HCT116 (cell line): ENCODE measurements around the gene MYCN. TPM values are rescaled to one million over a fixed set of nuclear protein-coding genes. Genes with fewer than 3 reads are reported as not detected.
"Not testable (repeated sequence)": the region's sequence is repeated elsewhere in the genome, so short reads cannot be mapped to it uniquely, and the experiment has no call there.

ENCODE experiments used
- ATAC-seq: fragments of 200-7000 bp; cut with Tn5 transposase; 2 replicates; pipeline ENCODE4 v1.9.1; 2020; ENCODE audit warnings: mild to moderate bottlenecking, moderate library complexity
- BruUV-seq: library from RNA; stranded (reverse); fragments of 400-500 nt; replicated peaks from 2 replicates; lab custom pipeline; 2021; lab: Mats Ljungman, UMichigan
- CTCF ChIA-PET: fragments of 300-600 bp; sonication (Branson Sonifier 250); formaldehyde crosslinking; loops from one replicate; lab custom pipeline; 2021; ENCODE audit warnings: antibody characterized with exemption; lab: Charles Lee
- POLR2A ChIA-PET: fragments of 300-600, 350-600 bp; sonication (Branson Sonifier 250); formaldehyde crosslinking; loops from one replicate; lab custom pipeline; 2021; ENCODE audit warnings: antibody characterized with exemption; lab: Charles Lee
- RAD21 ChIA-PET, 2 experiments: fragments of 300-600 bp; sonication (Branson Sonifier 250); formaldehyde crosslinking; loops; one replicate each; lab custom pipeline; 2023; ENCODE audit warnings: low total read pairs in 2 of 2; ENCODE audit not compliant: uncharacterized antibody in 2 of 2, unreplicated experiment in 2 of 2, low non-redundant PET in 1 of 2; lab: Charles Lee
- DNase-seq: peaks from one replicate; pipeline ENCODE4 v3.0.0-alpha.2; 2010; ENCODE audit warnings: low read depth, low spot score
- H2AFZ ChIP-seq: fragments of 200-600 bp; shearing (Covaris generic), sonication (generic); 2 replicates; pipeline ENCODE4 v1.6.1; 2017; ENCODE audit warnings: low read depth, mixed run types, mixed read lengths, antibody characterized with exemption, low read length; ENCODE audit not compliant: poor library complexity, severe bottlenecking
- H3K27ac ChIP-seq: 2 replicates; pipeline ENCODE4 v1.5.1; 2012; ENCODE audit warnings: low read depth, low read length
- H3K27me3 ChIP-seq: fragments of 200-600 bp; sonication (generic); 2 replicates; pipeline ENCODE4 v1.6.1; 2016; ENCODE audit warnings: mixed run types, low read length, mixed read lengths; ENCODE audit not compliant: insufficient read depth
- H3K36me3 ChIP-seq, 2 experiments: fragments of 200-500 bp in 1 of 2; fragments of 200-600 bp in 1 of 2; sonication (Bioruptor generic) in 1 of 2; sonication (generic) in 1 of 2; 2 replicates each; pipeline versions ENCODE4 v1.5.1 to v1.6.1; 2014 to 2016; ENCODE audit warnings: low read length in 2 of 2, inconsistent platforms in 1 of 2, mixed read lengths in 1 of 2, mixed run types in 1 of 2; ENCODE audit not compliant: insufficient read depth in 2 of 2, control insufficient read depth in 1 of 2
- H3K4me1 ChIP-seq, 2 experiments: fragments of 200-600 bp in 1 of 2; sonication (generic) in 1 of 2; 2 replicates each; pipeline versions ENCODE4 v1.5.1 to v1.6.1; 2012 to 2017; ENCODE audit warnings: low read length in 2 of 2, inconsistent platforms in 1 of 2, mild to moderate bottlenecking in 1 of 2, mixed read lengths in 1 of 2, mixed run types in 1 of 2, moderate library complexity in 1 of 2; ENCODE audit not compliant: insufficient read depth in 2 of 2, control insufficient read depth in 1 of 2
- H3K4me2 ChIP-seq: fragments of 200-600 bp; sonication (generic); 2 replicates; pipeline ENCODE4 v1.6.1; 2017; ENCODE audit warnings: mixed run types, low read length, mixed read lengths
- H3K4me3 ChIP-seq, 2 experiments: fragments of 200-600 bp in 1 of 2; sonication (generic) in 1 of 2; replicated peaks in 1 of 2; 2 replicates each; pipeline ENCODE4 v1.5.1; 2011 to 2016; ENCODE audit warnings: low read length in 2 of 2, control low read depth in 1 of 2, low read depth in 1 of 2, mild to moderate bottlenecking in 1 of 2, mixed read lengths in 1 of 2, mixed run types in 1 of 2
- H3K79me2 ChIP-seq: fragments of 200-600 bp; sonication (generic); 2 replicates; pipeline ENCODE4 v1.6.1; 2017; ENCODE audit warnings: mild to moderate bottlenecking, mixed run types, low read length, moderate library complexity, mixed read lengths; ENCODE audit not compliant: insufficient read depth
- H3K9ac ChIP-seq: fragments of 200-600 bp; sonication (generic); 2 replicates; pipeline ENCODE4 v1.6.1; 2016; ENCODE audit warnings: low read length, mixed read lengths
- H3K9me2 ChIP-seq: fragments of 200-600 bp; sonication (generic), shearing (Covaris generic); 2 replicates; pipeline ENCODE4 v1.6.1; 2017; ENCODE audit warnings: mixed run types, mild to moderate bottlenecking, moderate library complexity; ENCODE audit not compliant: insufficient read depth
- H3K9me3 ChIP-seq, 2 experiments: fragments of 200-500 bp in 1 of 2; fragments of 200-600 bp in 1 of 2; sonication (Bioruptor generic) in 1 of 2; sonication (generic) in 1 of 2; 2 replicates each; pipeline ENCODE4 v1.6.1; 2014 to 2017; ENCODE audit warnings: low read length in 2 of 2, mixed read lengths in 2 of 2, inconsistent platforms in 1 of 2, low read depth in 1 of 2, mild to moderate bottlenecking in 1 of 2, mixed run types in 1 of 2, moderate library complexity in 1 of 2; ENCODE audit not compliant: control insufficient read depth in 1 of 2, insufficient read depth in 1 of 2
- H4K20me1 ChIP-seq: fragments of 200-600 bp; sonication (generic), shearing (Covaris generic); 2 replicates; pipeline ENCODE4 v1.6.1; 2017; ENCODE audit warnings: mixed run types, mild to moderate bottlenecking, moderate library complexity; ENCODE audit not compliant: insufficient read depth
- CEBPB ChIP-seq: IDR thresholded peaks from 2 replicates; pipeline ENCODE4 v1.6.1; 2012; ENCODE audit warnings: low read depth
- ELF1 ChIP-seq: IDR thresholded peaks from 2 replicates; pipeline ENCODE4 v1.6.1; 2012; ENCODE audit warnings: low read depth, borderline replicate concordance
- EZH2 ChIP-seq: fragments of 200-600 bp; sonication (generic); IDR thresholded peaks from 2 replicates; pipeline ENCODE4 v1.6.1; 2017; ENCODE audit warnings: antibody characterized with exemption, mixed run types
- FOSL1 ChIP-seq: IDR thresholded peaks from 2 replicates; pipeline ENCODE4 v1.6.1; 2012; ENCODE audit warnings: low read depth
- JUND ChIP-seq: IDR thresholded peaks from 2 replicates; pipeline ENCODE4 v1.6.1; 2012
- MAX ChIP-seq: IDR thresholded peaks from 2 replicates; pipeline ENCODE4 v1.6.1; 2012
- POLR2AphosphoS5 ChIP-seq: IDR thresholded peaks from 2 replicates; pipeline ENCODE4 v1.6.1; 2011; ENCODE audit warnings: mild to moderate bottlenecking, low read depth, low read length, moderate library complexity
- SP1 ChIP-seq: IDR thresholded peaks from 2 replicates; pipeline ENCODE4 v1.6.1; 2012; ENCODE audit warnings: low read depth
- SRF ChIP-seq: IDR thresholded peaks from 2 replicates; pipeline ENCODE4 v1.6.1; 2012; ENCODE audit warnings: low read depth
- YY1 ChIP-seq: IDR thresholded peaks from 2 replicates; pipeline ENCODE4 v1.6.1; 2011; ENCODE audit warnings: low read length, low read depth, moderate library complexity, mild to moderate bottlenecking; ENCODE audit not compliant: insufficient replicate concordance; ENCODE audit errors: extremely low read depth
- ZFX ChIP-seq: fragments of 450-650 bp; IDR thresholded peaks from 2 replicates; pipeline ENCODE4 v1.6.1; 2017
- ZNF274 ChIP-seq: fragments of 200-500 bp; sonication (Bioruptor generic); IDR thresholded peaks from 2 replicates; pipeline ENCODE4 v1.6.1; 2014; ENCODE audit warnings: mild to moderate bottlenecking, low read depth, low read length, inconsistent platforms
- intact Hi-C: fragments of 100-400 bp; cut with micrococcal nuclease; formaldehyde crosslinking; loops from 2 replicates; pipeline ENCODE4 v1.10.0; 2022
- total RNA-seq: library from RNA; stranded (reverse); gene quantifications from one replicate; pipeline ENCODE4 v1.2.1, GENCODE V29; 2021; ENCODE audit not compliant: unreplicated experiment
- TF ChIP-seq, protein P1 (sequence below): IDR thresholded peaks from 2 replicates; pipeline ENCODE4 v1.6.1; 2011; ENCODE audit warnings: mild to moderate bottlenecking, low read length, moderate library complexity; ENCODE audit not compliant: insufficient replicate concordance; ENCODE audit errors: extremely low read depth
- TF ChIP-seq, protein P2 (sequence below): IDR thresholded peaks from 2 replicates; pipeline ENCODE4 v1.6.1; 2012

MYCN gene
- total RNA-seq, 1 experiment from 2014 or later, result not detected

DNA sequence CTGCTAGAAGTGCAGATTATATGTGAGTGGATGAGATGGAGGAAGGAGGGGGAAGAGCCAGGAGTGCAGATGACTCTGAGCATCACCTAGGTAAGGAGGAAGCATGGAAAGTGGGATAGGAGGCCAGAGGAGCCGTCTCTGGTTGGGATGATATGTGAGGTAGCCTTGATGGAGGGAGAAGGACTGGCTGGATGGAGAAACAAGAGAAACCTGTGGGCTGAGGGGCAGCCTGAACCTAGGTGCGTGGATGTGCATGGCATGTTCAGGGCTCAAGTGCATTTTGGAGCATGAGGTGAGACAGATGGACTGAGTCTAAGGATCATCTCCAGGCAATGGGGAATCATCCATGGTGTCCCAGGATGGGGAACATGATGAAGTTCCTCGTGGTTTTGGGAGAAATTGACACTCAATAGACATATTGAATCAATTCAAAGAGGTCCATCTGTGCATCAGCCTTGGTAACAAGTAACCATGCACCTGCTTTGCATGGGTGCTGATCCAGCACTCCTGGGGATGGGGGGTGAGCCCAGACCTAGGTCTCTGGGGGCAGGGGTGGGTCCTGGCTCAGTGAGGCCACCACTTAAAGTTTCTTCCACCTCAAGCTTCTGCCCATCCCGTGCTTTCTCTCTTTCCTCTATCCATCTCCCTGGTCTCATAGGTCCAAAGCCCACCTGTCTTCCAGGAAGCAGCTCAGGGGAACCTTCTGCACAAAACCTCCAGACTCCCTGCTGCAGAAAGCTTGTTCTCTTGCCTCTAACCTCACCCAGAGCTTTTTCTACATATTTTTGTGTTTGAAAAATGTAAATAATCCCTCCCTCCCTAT, 19.2 kb downstream of the MYCN start:
- H3K4me3 ChIP-seq, result no peak overlapping the region
- H3K9me2 ChIP-seq, result no peaks in the 10 kb centered on the region
- ATAC-seq (no peak), DNase-seq (no peak)
- H3K36me3 ChIP-seq, result no peaks in the 10 kb centered on the region
- no peaks in the 10 kb centered on the region for H4K20me1 ChIP-seq
- no peak for TF ChIP-seq JUND
- no peak for TF ChIP-seq SP1
- no peak for TF ChIP-seq YY1
- TF ChIP-seq, protein P1, sequence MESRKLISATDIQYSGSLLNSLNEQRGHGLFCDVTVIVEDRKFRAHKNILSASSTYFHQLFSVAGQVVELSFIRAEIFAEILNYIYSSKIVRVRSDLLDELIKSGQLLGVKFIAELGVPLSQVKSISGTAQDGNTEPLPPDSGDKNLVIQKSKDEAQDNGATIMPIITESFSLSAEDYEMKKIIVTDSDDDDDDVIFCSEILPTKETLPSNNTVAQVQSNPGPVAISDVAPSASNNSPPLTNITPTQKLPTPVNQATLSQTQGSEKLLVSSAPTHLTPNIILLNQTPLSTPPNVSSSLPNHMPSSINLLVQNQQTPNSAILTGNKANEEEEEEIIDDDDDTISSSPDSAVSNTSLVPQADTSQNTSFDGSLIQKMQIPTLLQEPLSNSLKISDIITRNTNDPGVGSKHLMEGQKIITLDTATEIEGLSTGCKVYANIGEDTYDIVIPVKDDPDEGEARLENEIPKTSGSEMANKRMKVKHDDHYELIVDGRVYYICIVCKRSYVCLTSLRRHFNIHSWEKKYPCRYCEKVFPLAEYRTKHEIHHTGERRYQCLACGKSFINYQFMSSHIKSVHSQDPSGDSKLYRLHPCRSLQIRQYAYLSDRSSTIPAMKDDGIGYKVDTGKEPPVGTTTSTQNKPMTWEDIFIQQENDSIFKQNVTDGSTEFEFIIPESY, result no peak
- TF ChIP-seq ZFX, result no peak
- TF ChIP-seq EZH2, result no peak
- TF ChIP-seq, protein P2, sequence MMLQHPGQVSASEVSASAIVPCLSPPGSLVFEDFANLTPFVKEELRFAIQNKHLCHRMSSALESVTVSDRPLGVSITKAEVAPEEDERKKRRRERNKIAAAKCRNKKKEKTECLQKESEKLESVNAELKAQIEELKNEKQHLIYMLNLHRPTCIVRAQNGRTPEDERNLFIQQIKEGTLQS, result no peak
- TF ChIP-seq SRF, result no peak
- TF ChIP-seq FOSL1, result no peak
- no peak for TF ChIP-seq MAX
- no peak for TF ChIP-seq POLR2AphosphoS5
- TF ChIP-seq CEBPB, result no peak
- no peak for TF ChIP-seq ELF1
- TF ChIP-seq ZNF274, result no peak
- ChIA-PET POLR2A (no interaction called here), RAD21 (no interaction called here), CTCF (no interaction called here)
- H3K79me2 ChIP-seq, result no peaks in the 10 kb centered on the region
- H2AFZ ChIP-seq, result no peak overlapping the region
- H3K27me3 ChIP-seq, result peaks cover 10% of the 10 kb centered on the region; the same call in 1 of the 2 replicates
- no peak overlapping the region for H3K27ac ChIP-seq
- H3K4me2 ChIP-seq, result no peak overlapping the region
- no peaks in the 10 kb centered on the region for H3K4me1 ChIP-seq
- H3K9ac ChIP-seq, result no peak overlapping the region
- no TSS peak for BruUV-seq
- intact Hi-C loops, result no loop called here
- no peaks in the 10 kb centered on the region for H3K9me3 ChIP-seq

DNA sequence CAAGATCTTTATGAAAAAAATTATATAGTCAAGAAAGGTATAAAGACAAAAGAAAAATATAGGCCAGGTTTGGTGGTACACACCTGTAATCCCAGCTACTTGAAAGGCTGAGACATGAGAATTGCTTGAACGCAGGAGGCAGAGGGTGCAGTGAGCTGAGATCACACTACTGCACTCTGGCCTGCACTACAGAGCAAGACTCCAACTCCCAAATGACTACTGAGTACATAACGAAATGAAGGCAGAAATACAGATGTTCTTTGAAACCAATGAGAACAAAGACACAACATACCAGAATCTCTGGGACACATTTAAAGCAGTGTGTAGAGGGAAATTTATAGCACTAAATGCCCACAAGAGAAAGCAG, 19.8 kb downstream of the MYCN start:
- ATAC-seq, H3K27me3 ChIP-seq, BruUV-seq, POLR2A ChIA-PET, H3K9me3 ChIP-seq, H2AFZ ChIP-seq, H3K9me2 ChIP-seq, H3K36me3 ChIP-seq, H3K4me1 ChIP-seq, H3K4me3 ChIP-seq, intact Hi-C loops, H4K20me1 ChIP-seq, H3K9ac ChIP-seq, H3K4me2 ChIP-seq, H3K27ac ChIP-seq, CTCF ChIA-PET, RAD21 ChIA-PET, H3K79me2 ChIP-seq, DNase-seq: not testable (repeated sequence)
